HG03175 (cell line): ENCODE data around the gene MMADHC.

Experiments used
- ATAC-seq: cut with Tn5 transposase; IDR thresholded peaks from one replicate; pipeline ENCODE4 v1.9.1; 2021; ENCODE audit warnings: mild to moderate bottlenecking, moderate library complexity; ENCODE audit not compliant: unreplicated experiment

Gene MMADHC

DNA sequence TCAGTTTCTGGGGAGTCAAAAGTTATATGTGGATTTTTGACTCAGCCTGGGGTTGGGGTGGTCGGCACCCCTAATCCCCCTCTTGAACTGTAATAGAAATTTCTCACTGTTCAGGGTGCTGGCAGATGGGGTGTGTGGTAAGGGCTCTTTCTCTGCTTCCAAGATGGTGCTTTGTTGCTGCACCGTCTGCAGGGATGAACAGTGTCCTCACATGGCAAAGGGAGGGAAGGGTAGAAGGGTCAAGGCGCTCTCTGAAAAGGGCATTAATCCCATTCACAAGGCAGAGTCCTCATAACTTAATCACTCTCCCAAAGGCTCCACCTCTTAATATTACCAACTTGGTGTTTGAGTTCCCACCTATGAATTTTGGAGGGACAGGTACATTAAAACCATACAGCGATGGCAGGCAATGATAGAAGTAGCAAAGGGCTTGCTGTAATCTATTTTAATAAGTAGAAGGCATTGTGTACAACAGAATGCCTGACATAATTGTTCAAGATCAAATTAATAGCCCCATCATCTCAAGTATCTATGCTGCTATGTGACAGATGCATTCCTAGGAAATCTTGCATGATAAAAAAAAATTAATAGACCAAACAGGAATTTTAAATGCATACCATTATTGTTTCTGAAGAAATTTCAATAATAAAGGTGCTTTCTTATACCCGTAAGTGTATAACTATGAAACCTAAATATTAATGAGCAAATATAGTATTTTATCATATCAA lies 28.1 kb downstream of the MMADHC start:
- no peak for ATAC-seq

DNA sequence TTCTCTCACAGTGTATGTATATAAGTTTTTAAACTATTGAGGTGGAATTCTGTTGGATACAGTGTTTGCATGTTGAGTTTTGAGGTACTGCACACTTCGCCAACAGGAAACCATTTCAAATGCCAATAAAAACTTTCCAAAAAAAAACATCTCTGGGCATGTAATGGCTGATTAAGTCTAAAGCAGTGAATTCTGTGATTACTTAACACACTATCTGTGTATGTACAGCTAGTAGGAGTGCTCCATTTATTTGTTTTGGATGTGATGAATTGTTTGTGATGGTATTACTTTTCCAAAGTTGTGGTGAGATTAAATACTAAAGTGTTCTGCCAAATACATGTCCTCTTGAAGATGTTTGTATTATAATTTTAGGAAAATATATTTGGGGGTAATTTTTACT lies 31.1 kb downstream of the MMADHC start:
- no peak for ATAC-seq

DNA sequence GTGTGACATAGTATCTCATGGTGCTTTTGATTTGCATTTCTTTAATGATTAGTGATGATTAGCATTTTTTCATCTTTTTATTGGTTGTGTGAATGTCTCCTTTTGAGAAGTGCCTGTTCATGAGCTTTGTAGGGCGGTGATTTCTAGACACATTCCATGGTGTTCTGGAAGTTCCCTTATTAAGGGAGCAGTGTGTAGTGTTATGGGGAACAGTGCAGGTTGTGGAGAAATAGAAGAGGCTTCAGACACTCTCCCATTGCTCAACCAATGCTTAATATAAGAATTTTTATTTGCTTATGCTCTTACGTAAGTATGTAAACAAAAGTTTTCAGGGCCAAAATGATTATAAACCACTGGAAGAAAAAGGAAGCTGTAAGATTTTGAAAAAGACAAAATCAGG lies 34.7 kb downstream of the MMADHC start:
- no peak for ATAC-seq

GRCh38 chr2:149552226-149552625 lies 35.3 kb downstream of the MMADHC start:
- no peak for ATAC-seq

- no peak for ATAC-seq
Measured at GRCh38 chr2:149544692-149545091, 42.9 kb downstream of the MMADHC start.

DNA sequence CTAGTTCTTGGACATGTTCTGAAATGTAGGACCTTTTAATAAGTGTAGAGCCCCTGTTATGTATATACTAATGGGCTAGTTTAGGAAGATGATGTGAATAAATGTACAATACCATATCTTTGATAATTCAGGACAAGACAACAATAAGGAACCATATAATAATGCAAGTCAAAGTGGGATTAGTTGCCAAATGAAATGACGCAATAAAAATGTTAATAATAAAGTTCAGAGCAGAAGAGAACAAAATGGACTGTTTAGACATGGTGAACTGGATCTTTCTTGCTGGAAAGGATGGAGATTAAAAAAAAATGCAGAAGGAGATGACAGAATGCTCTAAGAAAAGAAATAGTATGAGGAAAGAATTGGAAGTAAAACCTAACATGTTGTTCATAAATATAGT lies 43.7 kb downstream of the MMADHC start:
- ATAC-seq, result no peak

GRCh38 chr2:149540138-149540537 lies 47.4 kb downstream of the MMADHC start:
- ATAC-seq, result no peak

DNA sequence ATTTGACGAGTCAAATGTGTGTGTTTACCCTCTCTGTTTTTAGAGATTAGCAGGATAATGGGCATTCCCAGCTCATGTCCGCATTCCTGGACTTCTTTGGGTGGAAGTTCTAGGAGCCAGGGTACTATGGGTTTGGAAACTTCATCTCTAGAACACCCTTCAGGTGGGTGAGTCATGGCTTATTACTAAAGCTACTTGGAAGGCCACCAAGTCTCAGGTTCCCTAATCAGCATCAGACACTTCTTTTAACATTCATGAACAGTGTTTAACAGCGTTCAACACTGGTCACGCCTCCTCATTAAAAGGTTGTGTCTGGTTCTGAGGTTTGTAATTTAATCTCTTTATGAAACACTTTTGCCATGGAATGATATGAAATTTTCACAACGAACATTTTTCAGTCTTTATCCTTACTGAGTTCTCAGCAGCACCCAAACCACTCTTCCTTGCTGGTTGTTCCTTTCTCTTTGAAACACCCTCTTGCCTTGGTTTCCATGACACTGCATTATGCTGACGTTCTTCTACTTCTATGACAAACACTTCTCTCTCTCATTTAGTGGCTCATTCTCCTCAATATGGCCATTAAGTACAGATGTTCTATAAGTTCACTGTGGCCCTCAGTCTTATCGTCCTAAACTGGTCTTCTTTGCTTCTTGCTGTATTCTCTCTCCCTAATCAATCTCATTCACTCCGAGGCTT lies 49.3 kb downstream of the MMADHC start:
- no peak for ATAC-seq

DNA sequence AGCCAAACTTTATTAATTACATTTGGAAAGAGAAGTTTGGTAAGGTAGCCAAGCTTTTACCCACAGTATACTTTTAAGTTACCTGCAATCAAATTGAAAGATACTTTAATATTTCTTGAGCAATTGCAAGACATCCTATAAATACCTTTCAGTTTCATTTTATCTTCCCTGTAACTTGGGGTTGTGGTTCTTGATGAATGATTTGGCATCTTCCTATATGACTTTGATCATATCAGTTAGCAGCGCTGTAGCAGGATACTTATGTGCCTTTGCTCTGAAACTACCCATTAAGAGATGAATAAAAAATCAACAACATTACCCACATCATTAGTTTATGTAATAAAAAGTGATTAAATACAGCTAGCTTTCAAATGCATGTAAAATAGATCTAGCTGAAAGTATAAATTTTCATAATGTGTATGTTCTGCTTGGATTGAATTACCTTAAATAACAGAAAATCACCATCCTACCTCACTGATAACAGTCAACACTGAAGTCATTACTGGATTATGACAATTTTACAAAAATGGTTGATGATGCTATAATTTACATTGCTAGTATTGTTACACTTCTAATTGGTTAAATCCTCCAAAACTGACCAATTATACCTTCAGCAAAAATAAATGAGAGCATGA lies 50.4 kb downstream of the MMADHC start:
- ATAC-seq, result no peak

DNA sequence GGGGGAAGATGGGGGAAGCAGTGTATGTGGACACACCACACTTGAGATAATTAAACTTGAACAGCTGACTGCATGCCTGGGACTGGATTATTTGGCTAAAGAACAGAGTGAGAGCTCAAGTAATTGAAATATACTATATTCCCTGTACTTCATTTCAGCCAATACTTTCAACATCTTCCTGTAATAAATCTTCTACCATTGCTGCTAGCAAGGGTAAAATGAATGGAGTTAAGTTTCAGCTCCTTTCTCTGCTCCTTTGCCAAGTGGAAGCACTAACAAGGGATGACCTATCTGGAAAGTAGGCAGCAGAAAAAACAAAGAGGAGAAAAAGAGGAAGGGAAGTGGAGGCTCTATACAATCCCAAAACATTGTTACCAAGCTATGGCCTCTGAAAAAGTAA lies 50.9 kb downstream of the MMADHC start:
- no peak for ATAC-seq

- ATAC-seq, result no peak
Measured at GRCh38 chr2:149534674-149535073, 52.9 kb downstream of the MMADHC start.

DNA sequence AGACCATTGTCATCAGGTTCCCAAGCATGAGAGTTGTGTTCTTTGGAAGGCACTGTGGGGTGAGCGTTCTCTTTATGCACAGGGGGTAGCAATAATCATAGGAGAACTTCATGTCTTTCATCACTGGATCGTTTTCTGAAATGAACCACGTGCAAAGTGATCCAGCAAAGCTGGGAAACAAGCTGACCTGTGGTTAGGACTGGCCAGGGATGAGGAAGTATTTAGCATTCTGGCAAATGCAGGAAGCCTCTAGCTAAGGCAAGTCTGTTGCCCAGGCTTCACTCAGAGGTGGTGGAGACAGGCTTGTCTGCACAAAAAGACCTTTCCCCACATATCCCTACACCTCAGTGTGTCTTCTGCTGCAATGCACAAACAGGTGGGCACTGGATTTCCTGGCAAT lies 58.6 kb downstream of the MMADHC start:
- no peak for ATAC-seq

DNA sequence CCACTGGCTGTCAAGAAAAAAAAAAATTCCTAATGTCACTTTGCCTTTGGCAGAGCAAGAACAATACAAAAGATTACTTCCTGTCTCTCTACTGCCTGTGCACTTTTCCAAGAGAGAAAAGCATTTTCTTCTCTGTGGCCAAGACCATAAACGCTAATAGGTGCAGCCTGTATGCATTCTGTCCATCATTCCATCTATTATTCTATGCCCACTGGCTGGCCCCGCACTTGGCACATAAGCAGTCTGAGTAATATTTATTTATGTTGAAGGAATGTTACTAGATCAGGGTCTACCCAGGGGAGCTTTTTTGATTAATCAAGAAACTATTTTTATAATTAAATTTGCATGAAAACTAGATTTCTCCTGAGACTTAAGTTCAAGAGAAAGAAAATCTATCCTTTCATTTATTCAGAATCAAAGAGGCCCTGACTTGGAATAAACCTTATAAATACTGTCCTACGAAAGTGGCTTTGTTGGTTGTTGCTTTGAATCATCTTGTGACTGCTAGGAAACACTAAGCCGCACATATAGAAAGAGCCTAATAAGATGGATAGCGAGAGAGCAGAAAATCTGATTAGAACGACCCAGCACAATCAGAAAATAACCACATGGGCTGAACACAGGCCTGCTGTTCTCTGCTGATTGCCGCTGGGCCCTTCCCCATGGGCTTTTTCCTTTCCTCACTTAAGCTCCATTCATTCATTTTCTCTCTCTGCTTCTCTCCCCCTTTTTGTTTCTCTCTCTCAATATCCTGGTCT lies 59.4 kb downstream of the MMADHC start:
- ATAC-seq, result no peak

DNA sequence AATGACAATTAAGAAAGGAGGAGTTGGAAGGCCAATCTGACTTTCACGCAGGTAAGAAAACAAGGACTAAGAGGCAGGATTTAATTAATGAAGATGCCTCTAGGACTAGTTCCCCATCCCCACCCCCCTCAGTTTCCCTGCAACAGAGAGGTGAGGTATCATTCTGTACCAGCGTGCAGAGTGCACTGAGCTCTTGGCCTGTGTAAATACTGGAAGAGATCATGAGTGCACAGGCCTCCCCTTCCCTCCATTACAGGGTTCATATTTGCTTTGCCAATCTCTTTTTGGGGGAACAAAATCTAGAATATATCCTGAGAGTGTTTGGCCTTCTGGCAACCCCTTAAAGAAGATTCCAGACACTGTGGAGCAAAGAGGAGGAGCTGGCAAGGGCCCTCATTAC lies 60.9 kb downstream of the MMADHC start:
- no peak for ATAC-seq

- ATAC-seq, result no peak
Measured at GRCh38 chr2:149525323-149525722, 62.3 kb downstream of the MMADHC start.
